ENCODE data around the gene PTPRG.

Gene PTPRG

GRCh38 chr3:61839256-61839655 lies 277.9 kb downstream of the PTPRG start:
- no peak for DNase-seq

- DNase-seq = no peak
These were observed 279.9 kb downstream of the PTPRG start for GRCh38 chr3:61841111-61841845.

GRCh38 chr3:61841988-61842387 lies 280.6 kb downstream of the PTPRG start:
- DNase-seq = no peak

GRCh38 chr3:61844346-61844745 lies 283.0 kb downstream of the PTPRG start:
- no peak for DNase-seq

- DNase-seq = no peak
These were observed 285.1 kb downstream of the PTPRG start for GRCh38 chr3:61846488-61846887.

GRCh38 chr3:61847784-61848462 lies 286.6 kb downstream of the PTPRG start:
- DNase-seq = no peak

GRCh38 chr3:61848885-61849284 lies 287.5 kb downstream of the PTPRG start:
- DNase-seq = no peak

- no peak for DNase-seq
These were observed 292.5 kb downstream of the PTPRG start for GRCh38 chr3:61853912-61854311.

GRCh38 chr3:61855211-61855610 lies 293.8 kb downstream of the PTPRG start:
- DNase-seq = no peak

GRCh38 chr3:61857297-61857696 lies 295.9 kb downstream of the PTPRG start:
- DNase-seq = no peak

GRCh38 chr3:61858054-61858453 lies 296.7 kb downstream of the PTPRG start:
- DNase-seq = no peak

- no peak for DNase-seq
These were observed 300.0 kb downstream of the PTPRG start for GRCh38 chr3:61861410-61861809.

GRCh38 chr3:61862614-61863289 lies 301.4 kb downstream of the PTPRG start:
- no peak for DNase-seq

- no peak for DNase-seq
These were observed 302.2 kb downstream of the PTPRG start for GRCh38 chr3:61863579-61863978.

GRCh38 chr3:61864886-61865285 lies 303.5 kb downstream of the PTPRG start:
- no peak for DNase-seq

- no peak for DNase-seq
These were observed 304.2 kb downstream of the PTPRG start for GRCh38 chr3:61865466-61866152.

- DNase-seq = no peak
These were observed 304.8 kb downstream of the PTPRG start for GRCh38 chr3:61866153-61866542.

- no peak for DNase-seq
These were observed 305.6 kb downstream of the PTPRG start for GRCh38 chr3:61866961-61867461.

- no peak for DNase-seq
These were observed 307.1 kb downstream of the PTPRG start for GRCh38 chr3:61868499-61868898.

GRCh38 chr3:61869371-61869770 lies 308.0 kb downstream of the PTPRG start:
- DNase-seq = no peak

- no peak for DNase-seq
These were observed 310.3 kb downstream of the PTPRG start for GRCh38 chr3:61871644-61872043.

- no peak for DNase-seq
These were observed 310.8 kb downstream of the PTPRG start for GRCh38 chr3:61872077-61872706.

Measured in T-helper 1 cell (primary cell).